HG02943 (cell line): ENCODE measurements around the gene KRTAP5-6.

Experiments
- ATAC-seq: cut with Tn5 transposase; IDR thresholded peaks from one replicate; pipeline ENCODE4 v1.9.1; 2021; ENCODE audit warnings: mild to moderate bottlenecking, low read depth, moderate library complexity; ENCODE audit not compliant: unreplicated experiment

The KRTAP5-6 gene

DNA sequence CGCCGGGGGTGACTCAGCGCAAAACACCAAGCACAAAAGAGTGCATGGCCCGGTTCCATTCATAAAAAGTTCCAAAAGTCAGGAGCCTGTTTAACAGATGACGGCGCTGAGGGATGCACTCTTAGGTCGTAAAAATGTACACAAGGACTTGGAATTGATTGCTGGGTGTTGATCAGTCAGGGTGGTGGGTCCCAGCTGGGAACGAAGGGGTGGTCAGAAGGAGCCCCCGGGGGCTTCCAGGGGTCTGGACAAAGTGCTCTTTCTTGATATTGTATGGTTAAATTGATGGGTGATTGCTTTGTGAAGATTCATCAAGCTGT lies 32.7 kb downstream of the KRTAP5-6 start:
- ATAC-seq = no peak

GRCh38 chr11:1730059-1730629 lies 33.1 kb downstream of the KRTAP5-6 start:
- no peak for ATAC-seq

DNA sequence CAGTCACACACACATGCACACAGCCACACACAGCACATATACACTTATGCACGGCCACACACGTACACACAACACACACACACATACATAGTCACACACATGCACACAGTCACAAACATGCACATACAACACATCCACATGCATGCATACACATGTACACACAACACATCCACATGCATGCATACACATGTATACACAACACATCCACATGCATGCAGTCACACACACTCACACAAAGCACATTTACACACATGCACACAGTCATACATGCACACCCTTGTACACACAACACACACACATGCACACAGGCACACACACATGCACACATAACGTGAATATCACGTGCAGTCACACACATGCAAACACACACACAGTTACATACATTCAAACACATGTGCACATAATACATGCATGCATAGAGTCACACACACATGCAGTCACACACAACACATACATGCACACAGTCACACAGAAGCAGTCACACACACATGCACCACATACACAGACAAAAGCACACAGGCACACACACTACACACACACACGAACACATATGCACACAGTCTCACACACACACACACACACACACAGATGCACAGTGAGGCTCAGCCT lies 34.6 kb downstream of the KRTAP5-6 start:
- ATAC-seq = no peak

DNA sequence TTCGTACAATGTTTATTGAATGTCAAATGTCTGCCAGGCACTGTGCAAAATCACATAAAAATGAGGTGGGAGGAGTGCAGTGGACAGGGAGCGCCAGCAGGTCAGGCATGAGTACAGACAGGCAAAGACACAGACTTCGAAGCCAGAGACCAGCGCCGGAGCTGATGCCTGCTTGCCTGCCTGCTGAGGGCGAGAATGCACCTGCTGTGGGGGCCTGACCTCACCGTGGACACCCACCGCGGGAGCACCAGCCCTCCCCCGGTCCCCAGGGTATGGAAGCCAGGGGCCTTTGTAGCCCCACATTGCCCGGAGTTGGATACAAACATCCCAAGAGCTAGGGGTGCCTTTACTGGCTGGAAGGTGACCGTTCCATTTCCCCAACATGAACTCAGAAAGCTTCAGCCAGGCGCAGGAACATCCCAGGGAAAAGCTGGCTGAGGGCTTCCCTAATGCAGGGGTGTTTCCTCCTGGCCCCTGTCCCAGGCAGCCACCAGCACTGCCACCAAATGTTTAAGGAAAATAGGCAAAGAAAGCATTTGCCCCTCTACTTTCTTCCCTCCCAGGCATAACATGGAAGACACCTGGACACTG lies 35.5 kb downstream of the KRTAP5-6 start:
- no peak for ATAC-seq

GRCh38 chr11:1733009-1733715 lies 36.2 kb downstream of the KRTAP5-6 start:
- ATAC-seq = no peak

DNA sequence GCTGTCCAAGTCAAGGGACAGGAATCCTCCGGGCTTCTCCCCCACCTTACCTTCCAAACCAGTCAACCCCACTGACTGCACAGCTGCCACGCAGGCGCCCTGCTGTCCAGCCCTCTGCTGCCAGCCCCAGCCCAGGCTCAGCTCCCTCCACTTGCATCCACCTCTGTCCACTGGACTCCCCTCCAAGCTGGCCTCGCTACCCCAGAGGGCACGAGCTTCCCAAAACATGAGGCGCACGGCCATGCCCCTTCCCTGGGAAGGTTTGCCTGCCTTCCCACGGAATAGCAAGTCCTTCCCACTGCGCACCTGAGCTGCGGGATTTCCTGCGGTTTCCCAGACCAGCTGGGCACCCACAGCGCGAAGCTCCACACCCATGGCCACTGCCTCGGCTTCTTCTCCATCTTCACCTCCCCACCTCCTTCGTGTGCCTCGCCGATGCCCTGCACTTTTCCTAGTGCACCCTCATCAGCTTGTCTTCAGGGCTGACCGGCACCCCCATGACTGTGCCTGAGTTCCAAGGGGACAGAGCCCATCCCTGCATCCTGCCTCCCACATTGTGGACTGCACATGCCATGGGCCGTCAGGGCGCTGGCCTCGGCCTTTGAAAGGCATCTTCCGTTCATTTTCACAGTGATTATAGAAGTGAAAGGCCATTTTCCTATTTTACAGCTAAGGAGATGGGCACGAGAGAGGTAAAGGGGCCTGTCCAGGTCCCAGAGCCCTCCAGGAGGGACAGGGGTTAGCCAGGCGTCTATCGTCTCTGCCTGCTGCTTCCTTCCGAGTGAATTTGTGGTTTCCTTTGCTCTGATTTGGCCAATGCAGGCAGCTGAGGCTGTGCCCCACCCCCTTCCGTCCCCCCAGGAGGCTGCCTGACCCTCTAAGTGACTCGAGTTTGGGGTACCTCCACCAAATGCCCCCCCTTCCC lies 37.0 kb downstream of the KRTAP5-6 start:
- no peak for ATAC-seq

DNA sequence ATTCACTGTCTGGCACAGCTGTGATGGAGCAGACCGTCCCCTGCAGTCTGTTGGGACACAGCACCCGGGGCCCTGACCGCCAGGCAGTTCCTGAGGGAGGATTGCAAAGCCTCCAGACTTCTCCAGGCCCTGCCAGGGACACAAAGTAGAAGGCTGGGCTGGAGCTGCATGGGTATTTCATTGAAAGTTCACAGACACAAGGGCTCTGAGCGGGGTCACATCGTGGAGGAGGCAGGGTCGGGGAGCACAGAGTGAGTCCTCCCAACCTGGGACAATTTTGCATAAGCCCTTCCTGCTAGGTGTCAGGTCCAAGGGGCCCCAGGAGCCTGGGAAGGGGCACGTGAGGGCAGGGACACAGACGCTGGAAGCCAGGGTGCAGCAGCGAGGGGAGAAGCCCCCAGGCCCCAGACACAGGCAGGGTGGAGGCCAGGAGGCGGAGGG lies 37.7 kb downstream of the KRTAP5-6 start:
- ATAC-seq = no peak

- ATAC-seq = no peak
Measured at GRCh38 chr11:1735271-1735670, 38.3 kb downstream of the KRTAP5-6 start.

GRCh38 chr11:1736447-1736992 lies 39.5 kb downstream of the KRTAP5-6 start:
- ATAC-seq = no peak

DNA sequence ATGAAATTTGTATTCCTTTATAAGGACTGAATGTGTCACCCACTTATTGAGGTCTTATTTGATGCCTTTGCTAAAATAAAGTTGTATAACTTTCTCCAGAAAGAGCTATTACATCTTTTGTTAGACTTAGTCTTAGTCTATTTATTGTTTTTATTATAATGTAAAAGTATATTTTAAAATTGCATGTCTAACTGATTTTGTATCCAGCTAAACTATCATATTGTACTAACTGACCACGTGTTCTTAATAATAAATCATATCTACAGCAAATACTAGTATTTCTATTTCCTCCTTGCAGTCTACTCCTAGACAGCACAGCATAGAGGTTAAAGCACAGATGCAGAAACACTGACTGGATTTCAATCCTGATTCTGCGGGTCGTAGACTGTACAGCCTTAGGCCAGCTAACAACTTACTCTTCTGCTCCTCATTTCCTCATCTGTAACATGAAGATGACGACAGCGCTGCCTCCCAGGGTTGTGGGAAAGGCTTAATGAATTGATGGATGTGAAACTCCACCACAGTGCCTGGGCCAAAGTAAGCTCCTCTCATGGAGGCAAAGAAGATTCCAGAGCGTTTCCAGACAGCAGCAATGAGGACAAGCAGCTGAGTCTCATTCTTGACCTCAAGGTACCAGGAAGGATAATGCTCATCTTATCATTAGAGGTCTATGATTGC lies 40.2 kb downstream of the KRTAP5-6 start:
- ATAC-seq = no peak

GRCh38 chr11:1738380-1738779 lies 41.4 kb downstream of the KRTAP5-6 start:
- no peak for ATAC-seq

DNA sequence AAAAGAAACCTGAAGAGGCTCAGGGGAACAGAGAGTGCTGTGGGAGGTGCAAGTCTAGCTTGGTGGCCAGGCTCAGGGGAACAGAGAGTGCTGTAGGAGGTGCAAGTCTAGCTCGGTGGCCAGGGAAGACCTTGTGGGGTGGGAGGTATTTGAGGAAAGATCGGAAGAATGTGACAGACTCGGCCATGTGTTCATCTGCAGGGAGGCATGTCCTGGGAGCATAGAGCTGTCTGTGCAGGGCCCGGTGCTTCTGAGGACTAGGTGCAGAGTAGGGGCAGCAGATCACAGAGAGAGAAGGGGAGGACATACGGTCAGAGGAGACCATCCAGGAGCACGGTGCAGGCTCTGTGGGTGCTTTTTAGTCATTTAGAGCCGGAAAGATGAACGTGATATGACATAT lies 42.6 kb downstream of the KRTAP5-6 start:
- ATAC-seq = no peak

- ATAC-seq = no peak
Measured at GRCh38 chr11:1740786-1741530, 44.0 kb downstream of the KRTAP5-6 start.

DNA sequence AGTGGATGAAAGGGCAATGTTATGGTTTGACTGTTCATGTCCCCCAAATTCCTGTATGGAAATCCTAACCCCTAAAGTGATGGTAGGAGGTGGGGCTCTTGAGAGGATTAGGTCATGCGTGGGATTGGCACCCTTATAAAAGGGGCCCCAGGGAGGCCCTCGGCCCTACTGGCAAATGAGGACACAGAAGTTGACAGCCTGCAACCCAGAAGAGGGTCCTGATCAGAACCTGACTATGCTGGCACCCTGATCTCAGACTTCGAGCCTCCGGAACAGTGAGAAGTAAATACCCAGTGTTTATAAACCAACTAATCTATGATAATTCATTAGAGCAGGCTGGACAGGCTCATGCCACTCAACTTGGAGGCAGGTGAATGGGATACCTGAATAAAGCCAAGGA lies 44.7 kb downstream of the KRTAP5-6 start:
- ATAC-seq = no peak

DNA sequence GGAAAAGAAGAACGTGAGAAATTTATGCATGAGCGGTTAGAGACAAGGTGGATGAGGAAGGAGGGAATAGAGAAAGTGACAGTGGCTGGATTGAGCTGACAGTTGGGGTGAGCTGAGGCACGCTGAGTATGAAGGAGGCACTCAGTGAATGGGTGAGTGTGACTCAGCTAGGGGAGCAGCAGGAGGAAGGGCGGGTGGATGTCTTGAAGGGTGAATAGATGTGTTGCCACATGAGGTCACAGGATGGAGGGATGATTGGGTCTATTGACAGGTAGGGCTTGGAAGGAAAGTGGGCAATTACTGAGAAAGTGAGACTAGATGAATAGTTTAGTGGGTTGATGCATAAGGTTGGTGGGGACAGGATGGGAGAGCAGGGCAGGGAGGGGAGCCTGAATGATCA lies 45.4 kb downstream of the KRTAP5-6 start:
- no peak for ATAC-seq

- no peak for ATAC-seq
Measured at GRCh38 chr11:1742869-1743584, 46.0 kb downstream of the KRTAP5-6 start.

DNA sequence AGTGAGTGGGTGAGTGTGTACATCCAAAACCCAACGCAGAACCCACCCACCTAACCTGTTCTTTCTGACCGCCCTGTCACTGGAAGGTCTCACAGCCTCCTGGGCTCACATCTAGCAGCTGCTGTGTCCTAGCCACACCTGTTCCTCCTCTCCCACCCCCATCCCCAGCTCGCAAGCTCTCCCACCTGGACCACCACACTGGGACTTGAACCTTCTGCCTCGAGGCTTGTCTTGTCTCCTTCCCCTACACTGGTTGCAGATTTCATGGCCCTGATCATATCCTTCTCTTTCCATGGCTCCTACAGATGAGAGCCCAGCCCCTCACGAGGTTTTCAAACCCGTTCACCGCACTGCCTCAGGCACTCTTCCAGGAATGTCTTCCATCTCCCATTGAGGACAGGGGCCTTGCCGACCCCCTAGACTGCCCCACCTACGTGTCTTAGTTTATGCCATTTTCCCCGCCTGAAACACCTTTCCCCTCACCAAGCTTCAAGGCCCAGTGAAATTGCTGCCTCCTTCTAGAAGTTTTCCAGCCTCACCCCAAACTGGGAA lies 46.7 kb downstream of the KRTAP5-6 start:
- ATAC-seq = no peak

GRCh38 chr11:1744137-1744886 lies 47.3 kb downstream of the KRTAP5-6 start:
- ATAC-seq = no peak
